GM23248 (cell line): Measurements from ENCODE around the gene SLC12A3. TPM values are rescaled to one million over a fixed set of nuclear protein-coding genes. Genes with fewer than 3 reads are reported as not detected.
A peak's percentile ranks its signal among the peaks of the same experiment; 100 is the strongest.

Source experiments
- DNase-seq: peaks from one replicate; pipeline ENCODE4 v3.0.0-alpha.2; 2015
- H2AFZ ChIP-seq: fragments of 200-600 bp; sonication (generic); 2 replicates; pipeline ENCODE4 v1.6.1; 2016; ENCODE audit warnings: antibody characterized with exemption
- H3F3A ChIP-seq: fragments of 200-600 bp; sonication (generic); 2 replicates; pipeline ENCODE4 v1.6.1; 2016; ENCODE audit warnings: mild to moderate bottlenecking, antibody characterized with exemption, mixed run types; ENCODE audit not compliant: insufficient read depth
- H3K27ac ChIP-seq: fragments of 200-600 bp; sonication (generic); 2 replicates; pipeline ENCODE4 v1.5.1; 2016; ENCODE audit warnings: mild to moderate bottlenecking
- H3K27me3 ChIP-seq: fragments of 200-600 bp; sonication (generic); replicated peaks from 2 replicates; pipeline ENCODE4 v1.6.1; 2016; ENCODE audit warnings: mild to moderate bottlenecking; ENCODE audit not compliant: insufficient read depth
- H3K36me3 ChIP-seq: fragments of 200-600 bp; sonication (generic); 2 replicates; pipeline ENCODE4 v1.6.1; 2016; ENCODE audit warnings: low read depth, mild to moderate bottlenecking
- H3K4me1 ChIP-seq: fragments of 200-600 bp; sonication (generic); 2 replicates; pipeline ENCODE4 v1.6.1; 2016; ENCODE audit warnings: mild to moderate bottlenecking; ENCODE audit not compliant: insufficient read depth
- H3K4me2 ChIP-seq: fragments of 200-600 bp; sonication (generic); one replicate; pipeline ENCODE4 v1.6.1; 2016; ENCODE audit warnings: mild to moderate bottlenecking; ENCODE audit not compliant: unreplicated experiment
- H3K4me3 ChIP-seq: fragments of 200-600 bp; sonication (generic); 2 replicates; pipeline ENCODE4 v1.5.1; 2016; ENCODE audit warnings: mild to moderate bottlenecking
- H3K79me2 ChIP-seq: fragments of 200-600 bp; sonication (generic); 2 replicates; pipeline ENCODE4 v1.6.1; 2016; ENCODE audit warnings: mild to moderate bottlenecking; ENCODE audit not compliant: insufficient read depth
- H3K9ac ChIP-seq: fragments of 200-600 bp; sonication (generic); 2 replicates; pipeline ENCODE4 v1.6.1; 2016; ENCODE audit warnings: mild to moderate bottlenecking
- H3K9me2 ChIP-seq: fragments of 200-600 bp; sonication (generic); 2 replicates; pipeline ENCODE4 v1.6.1; 2016; ENCODE audit warnings: mixed run types, mild to moderate bottlenecking, moderate library complexity; ENCODE audit not compliant: insufficient read depth
- H3K9me3 ChIP-seq: fragments of 200-600 bp; sonication (generic); one replicate; pipeline ENCODE4 v1.6.1; 2017; ENCODE audit warnings: low read depth
- H4K20me1 ChIP-seq: fragments of 200-600 bp; sonication (generic); 2 replicates; pipeline ENCODE4 v1.6.0; 2016; ENCODE audit not compliant: insufficient read depth
- EZH2 ChIP-seq: fragments of 200-600 bp; sonication (generic); IDR thresholded peaks from 2 replicates; pipeline ENCODE4 v1.6.1; 2018; ENCODE audit warnings: antibody characterized with exemption, mild to moderate bottlenecking; ENCODE audit not compliant: insufficient read depth, poor library complexity, severe bottlenecking
- EZH2phosphoT487 ChIP-seq: fragments of 200-600 bp; sonication (generic); IDR thresholded peaks from 2 replicates; pipeline ENCODE4 v1.6.1; 2018; ENCODE audit warnings: antibody characterized with exemption, moderate library complexity, mild to moderate bottlenecking, low read depth; ENCODE audit not compliant: insufficient read depth
- WGBS, 2 experiments: methylation state at CpG; one replicate each; pipeline ENCODE4 v1.1.6; 2015 to 2017; ENCODE audit warnings: low lambda C conversion rate in 2 of 2, low coverage in 1 of 2; ENCODE audit errors: missing lambda C conversion rate in 2 of 2; 5-methylcytosine and 5-hydroxymethylcytosine counted together
- in situ Hi-C: fragments of 300-500 bp; cut with MboI; formaldehyde crosslinking; loops from 2 replicates; pipeline ENCODE4 v1.15.0; 2020
- polyA plus RNA-seq: library from polyadenylated mRNA; unstranded; fragments of >200 nt; fragmentation: Nextera tagmentation; extraction: Ambion mirVana; gene quantifications from 2 replicates; pipeline ENCODE4 v1.2.1, GENCODE V29; 2016
- total RNA-seq: library from RNA; depleted of rRNA; stranded (reverse); fragments of >200 nt; shearing (Covaris generic); gene quantifications from 2 replicates; pipeline ENCODE4 v1.2.3, GENCODE V29; 2014

SLC12A3 gene
- total and polyA plus RNA-seq, 2 experiments from 2014 or later, result not detected

DNA sequence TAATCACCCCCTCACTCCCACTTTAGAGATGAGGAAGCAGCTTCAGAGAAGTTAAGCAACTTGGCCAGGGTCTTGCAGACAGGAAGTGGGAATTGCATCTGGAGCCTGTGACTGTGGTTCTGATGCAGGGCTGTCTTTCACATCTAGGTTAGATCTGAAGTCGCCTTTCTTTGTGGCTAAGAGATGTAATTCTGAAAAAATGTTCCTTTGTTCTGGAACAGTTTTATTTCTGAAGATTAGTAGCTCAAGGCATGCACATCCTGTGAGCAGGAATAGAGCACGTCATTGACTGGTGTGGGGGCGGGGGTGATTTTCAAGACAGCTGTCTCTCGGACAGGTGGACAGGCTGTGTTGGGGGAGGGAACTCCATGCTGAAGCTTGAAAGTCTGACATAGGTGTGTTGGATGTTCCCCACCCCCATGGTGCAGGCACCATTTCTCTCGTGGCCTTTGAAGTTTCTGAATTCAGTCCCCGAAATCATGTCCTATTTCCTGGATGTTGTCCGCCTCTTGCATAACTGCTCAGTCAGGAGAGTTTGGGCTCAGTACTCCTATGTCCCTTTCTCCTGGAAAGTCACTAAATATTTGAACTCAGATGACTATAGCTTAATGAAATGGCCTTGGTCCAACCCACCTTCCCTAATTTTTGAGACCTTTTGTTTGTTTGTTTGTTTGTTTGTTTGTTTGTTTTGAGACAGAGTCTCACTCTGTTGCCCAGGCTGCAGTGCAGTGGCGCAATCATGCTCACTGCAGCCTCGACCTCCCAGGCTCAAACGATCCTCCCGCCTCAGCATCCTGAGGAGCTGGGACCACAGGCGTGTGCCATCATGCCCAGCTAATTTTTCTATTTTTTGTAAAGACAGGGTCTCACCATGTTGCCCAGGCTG lies 45.9 kb downstream of the SLC12A3 start:
- peaks cover 44% of the 10 kb centered on the region for H3K4me1 ChIP-seq
- H3K9ac ChIP-seq, result peak overlapping the region; percentile 62
- no peaks in the 10 kb centered on the region for H3K9me3 ChIP-seq
- in situ Hi-C loops, result no loop called here
- peak overlapping the region; percentile 46 for H3K4me2 ChIP-seq
- H3K79me2 ChIP-seq, result no peaks in the 10 kb centered on the region
- H4K20me1 ChIP-seq, result no peaks in the 10 kb centered on the region
- H3F3A ChIP-seq, result peaks cover 25% of the 10 kb centered on the region
- no peak overlapping the region for H3K4me3 ChIP-seq
- no peaks in the 10 kb centered on the region for H3K27me3 ChIP-seq
- H3K9me2 ChIP-seq, result no peaks in the 10 kb centered on the region
- no peak overlapping the region for H2AFZ ChIP-seq
- H3K36me3 ChIP-seq, result no peaks in the 10 kb centered on the region
- DNase-seq, result peak; percentile 88
- peak overlapping the region; percentile 81 for H3K27ac ChIP-seq
- 72 to 73% methylated on average over 11 to 12 of the region's 12 CpGs for WGBS, 2 experiments
- no peak for TF ChIP-seq EZH2phosphoT487
- TF ChIP-seq EZH2, result no peak

DNA sequence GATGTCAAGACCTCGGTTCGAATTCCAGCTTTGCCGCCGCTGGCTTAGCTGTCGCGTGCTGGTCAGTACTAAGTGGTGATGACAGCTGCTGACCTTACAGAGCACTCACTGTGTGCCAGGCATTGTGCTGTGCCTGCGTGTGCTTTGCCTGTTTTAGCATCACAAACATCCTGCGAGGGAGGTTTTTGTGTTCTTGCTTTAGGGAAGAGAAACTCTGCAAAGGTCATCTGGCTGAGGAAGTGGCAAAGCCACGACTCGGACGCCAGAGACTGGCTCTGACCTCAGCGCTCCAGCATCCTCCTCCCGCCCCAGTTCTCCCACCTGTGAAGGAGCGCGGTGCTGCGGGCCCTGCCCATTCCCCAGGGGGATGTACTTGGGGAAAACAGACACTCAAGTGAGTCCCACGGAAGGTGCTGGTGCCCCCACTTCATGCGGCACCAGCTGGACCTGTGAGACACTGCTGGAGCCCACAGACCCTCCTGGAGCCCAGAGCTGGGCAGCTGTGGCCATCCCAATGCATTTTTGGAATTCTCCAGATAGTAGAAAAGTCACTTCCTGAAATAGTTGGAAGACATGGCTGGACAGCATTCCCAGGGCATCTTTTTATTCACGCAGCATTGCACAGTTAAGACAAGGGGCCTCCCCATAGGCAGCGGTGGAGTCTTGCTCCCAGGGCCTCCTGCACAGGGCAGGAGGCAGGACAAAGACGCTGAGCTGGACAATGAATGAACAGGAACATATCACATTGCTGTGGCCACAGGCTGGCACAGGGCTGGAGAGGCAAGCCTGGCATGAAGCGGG lies 47.0 kb downstream of the SLC12A3 start:
- DNase-seq, result peak; percentile 35
- Histone ChIP-seq H3K9me2 (no peaks in the 10 kb centered on the region), H3K36me3 (no peaks in the 10 kb centered on the region), H3K27me3 (no peaks in the 10 kb centered on the region), H4K20me1 (no peaks in the 10 kb centered on the region), H3K9me3 (no peaks in the 10 kb centered on the region), H3F3A (peaks cover 25% of the 10 kb centered on the region), H3K27ac (no peak overlapping the region), H3K9ac (no peak overlapping the region), H3K4me3 (no peak overlapping the region), H3K79me2 (no peaks in the 10 kb centered on the region), H3K4me1 (peaks cover 44% of the 10 kb centered on the region), H2AFZ (no peak overlapping the region), H3K4me2 (peak overlapping the region; percentile 44)
- 66 to 76% methylated on average over 22 of the region's 22 CpGs for WGBS, 2 experiments
- TF ChIP-seq EZH2 (no peak), EZH2phosphoT487 (no peak)
- in situ Hi-C loops, result no loop called here

- in situ Hi-C loops, result no loop called here
These were observed 48.0 kb downstream of the SLC12A3 start for GRCh38 chr16:56912746-56913708.

More at GRCh38 chr16:56912746-56913708, 48.0 kb downstream of the SLC12A3 start:
- WGBS, 2 experiments, result 87 to 88% methylated on average over 18 of the region's 18 CpGs
- Histone ChIP-seq H3K27ac (0 out of 2 replicates have a peak overlapping the region, but pooled peaks have one; percentile 20), H3K27me3 (no peaks in the 10 kb centered on the region), H3K36me3 (no peaks in the 10 kb centered on the region), H3K4me3 (no peak overlapping the region), H3K9ac (no peak overlapping the region), H3K4me2 (peak overlapping the region; percentile 58), H3K79me2 (no peaks in the 10 kb centered on the region), H4K20me1 (no peaks in the 10 kb centered on the region), H3F3A (peaks cover 25% of the 10 kb centered on the region), H3K4me1 (peaks cover 44% of the 10 kb centered on the region), H2AFZ (no peak overlapping the region), H3K9me3 (no peaks in the 10 kb centered on the region), H3K9me2 (no peaks in the 10 kb centered on the region)
- TF ChIP-seq EZH2 (no peak), EZH2phosphoT487 (no peak)
- peak; percentile 87 for DNase-seq
